Esophagus squamous epithelium (tissue), 4 donors: Measurements from ENCODE around the gene RBFOX2.

Experiments used
- CTCF ChIP-seq, 6 experiments: fragments of 450-650 bp in 4 of 6; fragments of 200-600 bp in 2 of 6; sonication (generic) in 2 of 6; IDR thresholded peaks; one replicate each; pipeline ENCODE4 v1.5.1; 2016 to 2019; ENCODE audit warnings: antibody characterized with exemption in 6 of 6, mild to moderate bottlenecking in 4 of 6, moderate library complexity in 4 of 6
- POLR2A ChIP-seq, 4 donors: fragments of 450-650 bp; IDR thresholded peaks; one replicate each; pipeline ENCODE4 v1.6.1; 2017; ENCODE audit warnings: antibody characterized with exemption in 4 of 4, mild to moderate bottlenecking in 4 of 4, moderate library complexity in 3 of 4

- TF ChIP-seq CTCF (IDR thresholded peaks at IDR 0.05), result no peak
- peak in 1 of 4 donors; percentile 2 for TF ChIP-seq POLR2A (IDR thresholded peaks at IDR 0.05)
Measured at GRCh38 chr22:36029406-36029755, 757 bp upstream of the RBFOX2 start.
